GM21786 (cell line): ENCODE data around the gene OIT3.
"Not testable (repeated sequence)": the region's sequence is repeated elsewhere in the genome, so short reads cannot be mapped to it uniquely, and the experiment has no call there.

Source experiments
- ATAC-seq: cut with Tn5 transposase; IDR thresholded peaks from one replicate; pipeline ENCODE4 v1.9.1; 2021; ENCODE audit not compliant: unreplicated experiment

The OIT3 gene

DNA sequence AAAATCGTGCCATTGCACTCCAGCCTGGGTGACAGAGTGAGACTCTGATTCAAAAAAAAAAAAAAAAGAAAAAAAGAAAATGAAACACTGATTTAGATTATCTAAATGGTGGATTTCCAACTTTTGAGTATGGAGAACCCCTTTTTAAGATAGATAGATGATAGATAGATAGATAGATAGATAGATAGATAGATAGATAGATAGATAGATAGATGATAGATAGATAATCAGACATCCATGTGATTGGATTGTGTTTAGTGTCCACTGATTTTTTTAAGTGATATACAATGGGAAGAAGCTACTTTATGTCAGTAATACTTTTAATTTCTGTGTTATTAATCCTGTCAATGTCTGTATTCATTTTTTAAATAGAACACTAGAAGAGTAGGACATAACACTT is 6.0 kb downstream of the OIT3 start:
- ATAC-seq: no peak

- not testable (repeated sequence) for ATAC-seq
Measured at GRCh38 chr10:72903941-72904446, 10.5 kb downstream of the OIT3 start.

GRCh38 chr10:72904806-72905205 is 11.3 kb downstream of the OIT3 start:
- ATAC-seq: no peak

- ATAC-seq: no peak
Measured at GRCh38 chr10:72906446-72906845, 12.9 kb downstream of the OIT3 start.

- ATAC-seq: no peak
Measured at GRCh38 chr10:72910705-72911104, 17.2 kb downstream of the OIT3 start.

GRCh38 chr10:72911758-72912157 is 18.2 kb downstream of the OIT3 start:
- ATAC-seq: no peak

- no peak for ATAC-seq
Measured at GRCh38 chr10:72912736-72913135, 19.2 kb downstream of the OIT3 start.

GRCh38 chr10:72913287-72913686 is 19.7 kb downstream of the OIT3 start:
- ATAC-seq: no peak

GRCh38 chr10:72917201-72917600 is 23.7 kb downstream of the OIT3 start:
- ATAC-seq: not testable (repeated sequence)

DNA sequence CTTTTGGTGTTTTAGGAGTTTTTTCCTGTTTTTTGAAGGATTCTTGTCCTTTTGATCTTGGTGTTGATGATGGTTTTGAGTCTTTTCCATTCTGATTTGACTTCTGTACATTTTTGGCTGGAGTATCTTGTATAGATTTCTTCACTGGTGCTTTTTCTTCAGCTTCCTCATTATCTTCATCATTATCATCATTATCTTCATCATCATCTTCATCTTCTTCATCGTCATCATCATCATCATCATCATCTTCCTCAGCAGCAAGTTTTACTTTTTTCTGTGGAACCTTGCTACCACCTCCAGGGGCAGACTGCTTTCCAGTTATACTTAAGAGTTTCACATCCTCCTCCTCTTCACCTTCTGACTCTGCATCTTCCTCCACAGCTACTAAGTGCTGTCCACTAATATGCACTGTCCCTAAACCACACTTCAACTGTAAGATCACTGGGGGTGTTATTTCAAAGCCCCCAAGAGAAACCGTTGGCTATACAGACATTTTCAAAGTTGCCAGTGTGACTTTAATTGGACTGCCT is 24.3 kb downstream of the OIT3 start:
- not testable (repeated sequence) for ATAC-seq

DNA sequence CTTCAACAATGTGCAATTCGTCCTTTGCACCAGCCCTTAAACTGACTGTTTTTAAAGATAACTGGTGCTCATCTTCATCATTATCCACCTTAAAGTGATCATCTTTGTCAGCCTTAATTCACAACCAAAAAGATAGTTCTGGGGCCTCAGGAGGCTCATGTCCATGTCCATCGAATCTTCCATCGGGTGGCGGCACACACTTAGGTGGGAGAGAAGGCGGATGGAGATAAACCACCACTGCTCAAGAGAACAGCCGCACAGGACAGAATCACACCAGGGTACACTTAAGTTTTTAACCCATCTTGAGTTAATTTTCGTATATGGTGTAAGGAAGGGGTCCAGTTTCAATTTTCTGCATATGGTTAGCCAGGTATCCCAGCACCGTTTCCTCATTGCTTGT is 24.8 kb downstream of the OIT3 start:
- no peak for ATAC-seq

- ATAC-seq: not testable (repeated sequence)
Measured at GRCh38 chr10:72921147-72921683, 27.7 kb downstream of the OIT3 start.

GRCh38 chr10:72924351-72924750 is 30.8 kb downstream of the OIT3 start:
- ATAC-seq: no peak

DNA sequence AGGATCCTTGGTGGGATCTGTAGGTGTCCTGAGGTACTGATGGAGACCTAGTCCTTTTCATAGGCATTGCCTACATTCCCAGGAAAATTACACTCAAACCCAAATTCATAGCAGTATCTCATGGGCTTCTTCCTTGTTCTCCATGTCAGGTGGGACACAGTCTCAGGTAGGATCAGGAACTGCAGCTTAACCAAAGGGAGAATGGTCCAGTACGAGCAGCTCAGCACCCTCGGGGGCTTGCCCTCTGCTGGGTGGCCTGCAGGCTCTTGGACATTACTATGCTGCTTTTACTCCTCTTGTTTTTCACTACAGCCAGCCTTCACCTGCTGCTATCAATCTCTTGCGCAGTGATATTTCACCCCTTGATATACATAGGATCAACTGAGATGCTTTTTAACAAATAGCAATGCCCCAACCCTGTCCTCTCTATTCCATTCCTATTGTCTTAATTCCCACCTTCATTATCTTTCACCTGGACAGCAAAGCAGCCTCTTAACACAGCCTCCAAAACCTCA is 32.5 kb downstream of the OIT3 start:
- no peak for ATAC-seq

DNA sequence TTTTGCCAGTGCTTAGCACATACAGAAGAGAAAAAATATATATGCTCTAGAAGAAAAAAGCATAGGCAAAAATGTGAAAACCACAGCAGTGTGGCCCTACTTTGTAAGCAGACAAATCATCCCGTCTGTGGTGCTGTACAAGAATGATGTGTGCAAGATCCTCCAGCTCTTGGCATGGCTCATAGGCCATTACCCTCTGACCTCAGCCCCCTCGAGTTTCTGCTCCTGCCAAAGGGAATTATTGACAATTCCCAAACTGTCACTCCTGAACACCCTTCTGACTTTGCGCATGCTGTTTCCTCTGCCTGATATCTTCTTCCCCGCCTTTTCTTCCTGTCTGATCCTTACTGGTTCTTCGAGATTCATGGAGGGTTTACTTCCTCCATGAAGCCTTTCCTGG is 33.9 kb downstream of the OIT3 start:
- ATAC-seq: no peak

DNA sequence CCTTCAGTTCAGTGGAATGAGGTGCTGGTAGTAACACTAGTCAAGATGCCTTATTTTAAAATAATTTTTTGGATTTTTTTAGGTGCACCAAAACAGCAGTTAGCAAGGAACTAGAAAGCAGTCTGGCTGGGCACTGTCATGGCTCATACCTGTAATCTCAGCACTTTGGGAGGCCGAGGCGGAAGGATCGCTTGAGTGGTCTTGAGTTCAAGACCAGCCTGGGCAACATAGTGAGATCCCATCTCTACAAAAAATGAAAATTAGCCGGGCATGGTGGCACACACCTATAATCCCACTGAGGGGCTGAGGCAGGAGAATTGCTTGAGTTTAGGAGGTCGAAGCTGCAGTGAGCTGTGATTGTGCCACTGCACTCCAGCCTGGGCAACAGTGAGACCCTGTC is 35.3 kb downstream of the OIT3 start:
- no peak for ATAC-seq

GRCh38 chr10:72930276-72930675 is 36.7 kb downstream of the OIT3 start:
- ATAC-seq: no peak

DNA sequence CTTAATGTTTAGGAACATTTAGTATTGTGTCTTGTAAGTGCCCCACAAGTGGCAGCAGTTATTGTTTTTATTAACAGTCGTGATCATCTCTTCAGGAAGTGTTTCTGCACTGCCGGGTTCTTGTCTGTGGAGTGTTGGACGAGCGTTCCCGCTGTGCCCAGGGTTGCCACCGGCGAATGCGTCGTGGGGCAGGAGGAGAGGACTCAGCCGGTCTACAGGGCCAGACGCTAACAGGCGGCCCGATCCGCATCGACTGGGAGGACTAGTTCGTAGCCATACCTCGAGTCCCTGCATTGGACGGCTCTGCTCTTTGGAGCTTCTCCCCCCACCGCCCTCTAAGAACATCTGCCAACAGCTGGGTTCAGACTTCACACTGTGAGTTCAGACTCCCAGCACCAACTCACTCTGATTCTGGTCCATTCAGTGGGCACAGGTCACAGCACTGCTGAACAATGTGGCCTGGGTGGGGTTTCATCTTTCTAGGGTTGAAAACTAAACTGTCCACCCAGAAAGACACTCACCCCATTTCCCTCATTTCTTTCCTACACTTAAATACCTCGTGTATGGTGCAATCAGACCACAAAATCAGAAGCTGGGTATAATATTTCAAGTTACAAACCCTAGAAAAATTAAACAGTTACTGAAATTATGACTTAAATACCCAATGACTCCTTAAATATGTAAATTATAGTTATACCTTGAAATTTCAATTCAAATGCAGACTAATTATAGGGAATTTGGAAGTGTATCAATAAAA is 38.9 kb downstream of the OIT3 start:
- ATAC-seq: no peak

DNA sequence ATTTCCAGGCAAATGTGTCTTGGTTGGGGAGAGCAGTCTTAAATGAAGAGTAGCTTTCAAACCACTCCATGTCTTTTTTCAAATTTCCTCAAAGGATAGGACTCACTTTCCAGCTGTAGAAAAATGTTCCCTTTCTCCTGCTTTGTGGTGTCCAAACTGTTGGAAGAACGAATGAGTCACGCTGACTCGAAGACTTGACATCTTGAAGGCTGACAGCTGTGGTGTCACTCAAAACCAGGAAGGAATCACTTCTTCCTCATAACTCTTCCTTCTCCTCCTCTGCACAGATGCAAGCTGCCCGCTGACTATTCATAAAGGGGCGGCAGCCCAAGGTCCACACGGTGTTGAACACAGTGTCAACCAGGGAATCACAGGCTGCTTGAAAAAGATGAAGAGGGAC is 41.8 kb downstream of the OIT3 start:
- ATAC-seq: no peak

DNA sequence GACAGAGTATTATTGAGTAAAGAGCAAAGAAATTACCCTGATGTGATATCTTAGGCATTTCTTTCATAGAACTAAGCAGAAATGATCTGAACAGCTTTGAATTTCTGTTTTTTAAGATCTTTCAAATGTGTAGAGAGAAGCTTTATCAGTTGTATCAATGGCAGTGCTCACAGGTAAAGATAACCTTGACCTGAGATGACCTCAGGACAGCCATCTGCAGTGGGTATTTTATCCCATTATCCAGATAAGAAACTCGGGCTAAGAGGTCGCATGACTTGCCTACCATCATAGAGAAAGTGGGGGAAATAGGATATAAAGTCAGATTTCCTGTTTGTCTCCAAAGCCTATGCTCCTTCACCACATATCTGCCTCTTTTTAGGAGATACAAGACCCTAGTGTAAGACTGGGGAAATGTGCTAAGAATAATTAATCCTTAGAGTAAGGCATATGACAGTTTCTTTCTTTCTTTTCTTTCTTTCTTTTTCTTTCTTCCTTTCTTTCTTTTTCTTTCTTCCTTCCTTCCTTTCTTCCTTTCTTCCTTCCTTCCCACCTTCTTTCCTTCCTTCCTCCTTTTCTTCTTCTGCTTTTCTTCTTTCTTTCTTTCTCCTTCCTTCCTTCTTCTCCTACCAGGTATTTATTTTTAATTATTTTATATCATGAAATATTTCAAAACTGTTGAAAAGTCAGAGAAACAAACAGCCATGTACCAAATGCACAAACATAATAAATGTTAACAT is 50.1 kb downstream of the OIT3 start:
- ATAC-seq: no peak

DNA sequence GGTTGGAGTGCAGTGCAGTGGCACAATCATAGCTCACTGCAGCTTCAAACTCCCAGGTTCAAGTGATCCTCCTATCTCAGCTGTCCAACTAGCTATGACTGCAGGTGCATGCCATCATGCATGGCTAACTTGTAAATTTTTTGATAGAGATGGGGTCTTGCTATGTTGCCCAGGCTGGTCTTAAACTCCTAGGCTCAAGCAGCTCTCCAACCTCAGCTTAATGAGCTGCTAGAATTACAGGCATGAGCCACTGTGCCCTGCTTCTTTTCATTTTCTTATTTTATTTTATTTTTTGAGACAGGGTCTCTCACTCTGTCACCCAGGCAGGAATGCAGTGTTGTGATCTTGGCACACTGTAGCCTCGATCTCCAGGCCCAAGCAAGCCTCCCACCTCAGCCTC is 53.4 kb downstream of the OIT3 start:
- ATAC-seq: no peak

DNA sequence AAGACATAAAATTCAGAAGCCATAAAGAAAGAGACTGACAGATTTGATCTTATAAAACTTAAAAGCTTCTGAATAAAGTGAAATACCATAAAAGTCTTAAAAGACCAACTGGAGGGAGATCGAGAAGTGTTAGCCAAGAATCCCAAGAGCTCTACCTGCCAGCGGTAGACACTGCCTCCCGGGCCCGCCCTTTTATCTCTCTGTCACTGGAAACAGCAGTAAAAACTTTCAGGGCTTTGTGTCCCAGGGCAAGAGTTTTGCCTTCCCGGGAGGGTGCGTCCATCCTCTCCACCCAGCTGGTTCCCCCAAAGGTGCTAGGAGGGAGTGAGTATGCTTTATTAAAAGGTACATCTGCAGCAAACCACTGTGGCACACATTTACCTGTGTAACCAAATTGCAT is 55.2 kb downstream of the OIT3 start:
- no peak for ATAC-seq
